Cardiac muscle cell (in vitro differentiated cells and primary cell): ENCODE measurements around the gene LRBA. TPM values are rescaled to one million over a fixed set of nuclear protein-coding genes. Genes with fewer than 3 reads are reported as not detected.
A peak's percentile ranks its signal among the peaks of the same experiment; 100 is the strongest.

Source experiments
- DNase-seq, 2 donors: peaks; one replicate each; pipeline versions ENCODE4 v3.0.0 to v3.0.0-alpha.2; 2010 to 2017; ENCODE audit warnings: low read depth in 1 of 2, low spot score in 1 of 2
- H3K27ac ChIP-seq: fragments of 200-600 bp; sonication (generic); 2 replicates; pipeline ENCODE4 v1.5.1; 2016
- H3K27me3 ChIP-seq: fragments of 200-600 bp; sonication (generic); 2 replicates; pipeline ENCODE4 v1.6.0; 2016; ENCODE audit warnings: control low read depth
- H3K36me3 ChIP-seq: fragments of 200-600 bp; sonication (generic); 2 replicates; pipeline ENCODE4 v1.5.1; 2016; ENCODE audit warnings: control low read depth
- H3K4me1 ChIP-seq: fragments of 200-600 bp; sonication (generic); 2 replicates; pipeline ENCODE4 v1.8.1; 2017; ENCODE audit warnings: low read depth, mild to moderate bottlenecking, mixed run types
- H3K4me3 ChIP-seq: fragments of 200-600 bp; sonication (generic); 2 replicates; pipeline ENCODE4 v1.5.1; 2016; ENCODE audit warnings: mild to moderate bottlenecking
- H3K9me3 ChIP-seq: fragments of 200-600 bp; sonication (generic); 2 replicates; pipeline ENCODE4 v1.5.1; 2017; ENCODE audit warnings: low read depth, mild to moderate bottlenecking, control low read depth
- polyA plus RNA-seq: library from polyadenylated mRNA; unstranded; fragments of >200 nt; fragmentation: Nextera tagmentation; extraction: Ambion mirVana; gene quantifications from 2 replicates; pipeline ENCODE4 v1.2.1, GENCODE V29; 2016
- total RNA-seq: library from RNA; depleted of rRNA; stranded (reverse); fragments of >200 nt; gene quantifications from 2 replicates; pipeline ENCODE4 v1.2.3, GENCODE V29; 2016
- TF ChIP-seq, protein P1 (sequence below): IDR thresholded peaks from 2 replicates; pipeline ENCODE4 v1.5.1; 2012; ENCODE audit warnings: low read depth, mild to moderate bottlenecking, low read length

LRBA gene
- total and polyA plus RNA-seq, 2 experiments from 2014 or later: 17.7 to 58.8 TPM

DNA sequence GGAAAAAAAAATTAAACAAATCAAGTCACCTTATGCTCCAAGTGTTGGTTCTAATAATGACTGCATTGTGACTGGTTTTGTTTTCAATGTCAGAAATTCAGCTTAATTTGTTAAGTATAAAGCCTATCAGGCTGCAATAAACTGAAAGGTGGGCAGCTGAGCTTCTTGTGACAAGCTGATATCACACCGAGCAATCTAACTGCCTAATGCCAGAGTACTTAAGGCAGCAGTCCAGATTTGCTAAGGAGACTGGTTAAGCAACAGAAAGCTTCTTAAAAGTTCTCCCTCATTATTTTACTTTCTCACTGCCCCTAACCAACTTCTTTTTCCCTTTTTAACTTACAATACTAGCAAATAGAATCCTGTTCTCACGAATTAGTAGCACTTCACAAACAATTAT lies 232.2 kb downstream of the LRBA start:
- no peaks in the 10 kb centered on the region for H3K36me3 ChIP-seq
- H3K27ac ChIP-seq: no peak overlapping the region
- H3K4me1 ChIP-seq: peaks cover 11% of the 10 kb centered on the region
- TF ChIP-seq, protein P1, sequence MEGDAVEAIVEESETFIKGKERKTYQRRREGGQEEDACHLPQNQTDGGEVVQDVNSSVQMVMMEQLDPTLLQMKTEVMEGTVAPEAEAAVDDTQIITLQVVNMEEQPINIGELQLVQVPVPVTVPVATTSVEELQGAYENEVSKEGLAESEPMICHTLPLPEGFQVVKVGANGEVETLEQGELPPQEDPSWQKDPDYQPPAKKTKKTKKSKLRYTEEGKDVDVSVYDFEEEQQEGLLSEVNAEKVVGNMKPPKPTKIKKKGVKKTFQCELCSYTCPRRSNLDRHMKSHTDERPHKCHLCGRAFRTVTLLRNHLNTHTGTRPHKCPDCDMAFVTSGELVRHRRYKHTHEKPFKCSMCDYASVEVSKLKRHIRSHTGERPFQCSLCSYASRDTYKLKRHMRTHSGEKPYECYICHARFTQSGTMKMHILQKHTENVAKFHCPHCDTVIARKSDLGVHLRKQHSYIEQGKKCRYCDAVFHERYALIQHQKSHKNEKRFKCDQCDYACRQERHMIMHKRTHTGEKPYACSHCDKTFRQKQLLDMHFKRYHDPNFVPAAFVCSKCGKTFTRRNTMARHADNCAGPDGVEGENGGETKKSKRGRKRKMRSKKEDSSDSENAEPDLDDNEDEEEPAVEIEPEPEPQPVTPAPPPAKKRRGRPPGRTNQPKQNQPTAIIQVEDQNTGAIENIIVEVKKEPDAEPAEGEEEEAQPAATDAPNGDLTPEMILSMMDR: no peak
- DNase-seq: peak in 1 of 2 donors; percentile 19
- no peaks in the 10 kb centered on the region for H3K27me3 ChIP-seq
- no peak overlapping the region for H3K4me3 ChIP-seq
- H3K9me3 ChIP-seq: no peaks in the 10 kb centered on the region

DNA sequence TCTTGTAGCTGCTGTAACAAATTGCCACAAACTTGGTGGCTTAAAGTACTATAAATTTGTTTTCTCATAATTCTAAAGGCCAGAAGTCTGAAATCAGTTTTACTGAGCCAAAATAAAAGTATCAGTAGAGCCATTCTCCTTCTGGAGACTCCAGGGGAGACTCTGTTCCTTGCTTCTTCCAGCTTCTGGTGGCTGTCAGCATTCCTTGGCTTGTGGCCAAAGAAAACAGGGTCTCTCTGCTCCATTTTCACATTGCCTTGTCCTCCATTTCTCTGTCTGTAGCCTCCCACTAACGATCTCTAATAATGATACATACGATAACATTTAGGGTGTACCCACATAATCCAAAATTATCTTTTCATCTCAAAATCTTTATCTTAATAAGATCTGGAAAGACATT lies 232.8 kb downstream of the LRBA start:
- H3K4me3 ChIP-seq: no peak overlapping the region
- H3K27ac ChIP-seq: no peak overlapping the region
- DNase-seq: peak; percentile 44
- peaks cover 12% of the 10 kb centered on the region for H3K4me1 ChIP-seq
- TF ChIP-seq, protein P1: no peak
- H3K27me3 ChIP-seq: no peaks in the 10 kb centered on the region
- no peaks in the 10 kb centered on the region for H3K9me3 ChIP-seq
- no peaks in the 10 kb centered on the region for H3K36me3 ChIP-seq

DNA sequence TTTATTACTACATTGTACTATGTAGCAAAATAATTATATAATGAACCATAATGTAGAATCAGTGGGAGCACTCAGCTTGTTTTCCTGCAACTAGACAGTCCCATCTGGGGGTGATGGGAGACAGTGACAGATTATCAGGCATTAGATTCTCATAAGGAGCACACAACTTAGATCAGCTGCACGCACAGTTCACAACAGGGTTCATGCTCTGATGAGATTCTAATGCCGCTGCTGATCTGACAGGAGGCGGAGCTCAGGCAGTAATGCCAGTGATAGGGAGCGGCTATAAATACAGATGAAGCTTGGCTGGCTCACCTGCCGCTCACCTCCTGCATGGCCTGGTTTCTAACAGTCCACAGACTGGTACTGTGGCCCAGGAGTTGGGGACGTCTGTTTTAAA lies 233.9 kb downstream of the LRBA start:
- H3K27ac ChIP-seq: no peak overlapping the region
- no peaks in the 10 kb centered on the region for H3K36me3 ChIP-seq
- TF ChIP-seq, protein P1: no peak
- no peak for DNase-seq
- no peaks in the 10 kb centered on the region for H3K27me3 ChIP-seq
- no peak overlapping the region for H3K4me3 ChIP-seq
- H3K9me3 ChIP-seq: no peaks in the 10 kb centered on the region
- peaks cover 12% of the 10 kb centered on the region for H3K4me1 ChIP-seq

DNA sequence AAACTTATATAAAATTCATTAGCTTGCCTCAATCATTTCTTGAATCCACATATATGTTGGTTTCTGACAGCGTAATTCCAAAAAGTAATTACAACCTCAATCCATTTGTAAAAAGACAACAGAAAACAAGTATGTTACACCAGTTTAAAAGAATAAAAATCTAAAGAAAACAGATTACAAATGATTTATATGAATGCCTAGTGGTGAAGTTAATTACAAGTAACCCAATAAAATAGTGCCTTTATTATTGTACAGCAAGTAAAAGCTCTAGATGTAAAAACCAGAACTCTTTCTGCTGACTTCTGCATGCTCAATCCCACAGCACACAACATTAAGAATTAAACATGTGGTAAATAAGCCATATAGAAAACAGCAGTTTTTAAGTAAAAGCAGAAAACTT lies 235.4 kb downstream of the LRBA start:
- no peaks in the 10 kb centered on the region for H3K9me3 ChIP-seq
- no peaks in the 10 kb centered on the region for H3K36me3 ChIP-seq
- H3K27me3 ChIP-seq: no peaks in the 10 kb centered on the region
- TF ChIP-seq, protein P1: no peak
- H3K27ac ChIP-seq: no peak overlapping the region
- H3K4me3 ChIP-seq: no peak overlapping the region
- H3K4me1 ChIP-seq: peaks cover 12% of the 10 kb centered on the region
- DNase-seq: no peak

DNA sequence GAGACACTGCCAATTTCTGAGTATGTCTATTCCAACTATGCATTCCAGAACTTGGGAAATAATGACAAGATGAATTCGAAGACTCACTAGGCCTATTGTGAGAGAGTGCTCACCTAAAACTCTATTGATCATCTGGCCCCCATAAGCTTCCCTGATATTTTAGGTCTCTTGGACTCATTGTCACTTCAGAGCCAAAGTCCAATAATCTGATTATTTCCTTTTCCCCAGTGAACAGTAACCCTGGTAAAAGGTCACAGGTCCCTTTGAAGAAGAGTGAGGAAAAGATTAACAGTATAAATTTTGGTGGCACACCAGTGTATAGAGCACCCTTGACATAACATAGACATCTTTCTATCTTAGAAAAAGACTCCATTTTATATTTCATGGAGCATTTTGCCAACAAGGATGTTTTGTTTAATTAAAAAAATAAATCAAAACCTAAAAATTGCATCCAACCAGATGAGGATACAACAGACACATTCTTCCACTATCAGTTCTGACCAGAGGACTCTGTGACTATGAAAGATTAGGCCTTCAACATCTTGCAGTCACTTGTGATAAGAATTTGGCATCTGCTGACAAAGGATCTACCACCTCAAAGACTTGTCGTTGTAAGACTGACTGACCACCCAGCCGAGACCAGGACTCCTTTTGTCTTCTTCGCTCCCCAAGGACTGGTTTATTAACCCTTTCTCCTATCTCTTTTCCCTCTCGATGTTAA lies 241.2 kb downstream of the LRBA start:
- Histone ChIP-seq H3K36me3 (no peaks in the 10 kb centered on the region), H3K27ac (no peak overlapping the region), H3K4me1 (peaks cover 17% of the 10 kb centered on the region), H3K4me3 (no peak overlapping the region), H3K9me3 (no peaks in the 10 kb centered on the region), H3K27me3 (no peaks in the 10 kb centered on the region)
- TF ChIP-seq, protein P1: no peak
- no peak for DNase-seq
